ENCODE results near the gene CEP126.
A peak's percentile ranks its signal among the peaks of the same experiment; 100 is the strongest.

CEP126 gene, protein sequence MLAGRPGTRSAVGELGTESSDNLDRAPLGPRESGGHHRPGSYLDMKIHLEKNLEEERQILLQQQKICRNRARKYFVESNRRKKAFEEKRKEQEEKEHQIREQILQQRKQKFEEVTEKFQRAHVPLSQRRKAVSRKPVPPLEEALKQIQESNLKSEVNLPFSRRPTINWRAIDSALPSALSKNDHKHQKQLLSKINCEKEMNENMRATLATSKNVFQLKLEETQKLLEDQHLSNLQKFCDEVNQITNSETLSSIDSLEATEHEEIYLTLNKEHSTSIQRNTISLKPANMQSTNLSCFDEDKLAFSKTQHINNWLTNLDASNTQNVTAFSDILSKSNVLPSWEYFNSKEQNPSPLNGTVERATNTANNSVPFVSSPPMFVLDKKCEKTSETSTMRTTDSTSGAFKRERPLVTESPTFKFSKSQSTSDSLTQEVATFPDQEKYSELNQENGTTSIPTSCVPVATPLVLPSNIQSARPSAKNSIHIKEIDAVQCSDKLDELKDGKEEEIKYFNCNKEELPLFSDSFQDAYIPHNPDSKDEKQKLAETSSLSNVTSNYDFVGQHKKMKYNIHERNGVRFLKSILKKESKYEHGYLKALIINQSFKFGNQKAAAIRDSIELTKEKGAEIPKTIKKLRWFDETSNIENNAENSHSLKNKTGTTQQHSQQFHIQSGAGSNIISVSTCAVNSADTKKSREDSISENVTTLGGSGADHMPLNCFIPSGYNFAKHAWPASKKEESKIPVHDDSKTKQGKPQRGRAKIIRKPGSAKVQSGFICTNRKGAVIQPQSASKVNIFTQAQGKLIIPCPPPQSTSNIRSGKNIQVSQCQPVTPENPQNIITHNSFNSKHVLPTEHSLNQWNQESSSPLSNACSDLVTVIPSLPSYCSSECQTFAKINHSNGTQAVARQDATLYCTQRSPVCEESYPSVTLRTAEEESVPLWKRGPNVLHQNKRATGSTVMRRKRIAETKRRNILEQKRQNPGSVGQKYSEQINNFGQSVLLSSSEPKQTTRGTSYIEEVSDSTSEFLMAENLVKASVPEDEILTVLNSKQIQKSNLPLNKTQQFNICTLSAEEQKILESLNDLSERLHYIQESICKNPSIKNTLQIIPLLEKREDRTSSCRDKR

DNA sequence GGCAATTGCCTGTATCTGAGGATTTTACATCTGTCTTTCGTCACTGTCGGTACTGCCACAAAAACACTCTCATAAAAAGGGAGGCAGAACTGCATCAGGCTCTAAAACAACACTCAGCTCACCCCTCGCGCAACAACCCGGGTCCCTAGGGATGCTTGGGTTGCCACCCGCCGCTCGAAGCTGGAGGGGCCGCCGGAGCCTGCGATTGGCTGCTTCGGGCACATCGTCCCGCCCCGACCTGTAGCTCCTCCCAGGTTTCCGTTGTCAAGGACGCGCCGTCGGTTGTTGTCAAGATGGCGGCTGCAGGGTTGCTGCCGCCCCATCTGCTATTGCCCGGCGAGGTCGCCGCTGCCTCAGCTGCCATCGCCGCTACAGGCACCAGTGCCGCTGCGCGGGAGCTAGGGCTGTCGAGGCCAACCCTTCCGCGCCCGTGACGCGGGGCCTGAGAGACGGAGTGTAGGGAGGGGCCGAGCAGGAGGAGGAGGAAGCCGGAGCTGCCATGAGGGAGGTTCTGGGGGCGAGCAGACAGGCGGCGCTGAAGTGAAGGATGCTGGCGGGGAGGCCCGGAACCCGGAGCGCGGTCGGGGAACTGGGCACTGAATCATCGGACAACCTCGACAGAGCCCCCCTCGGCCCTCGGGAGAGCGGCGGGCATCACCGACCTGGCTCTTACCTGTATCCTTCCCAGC lies at the start of gene CEP126:
Gene CEP126 (plus strand): TSS at position 273 of the 689 bp plus-strand sequence. CDS start 275 bp downstream, at position 548.
- peak; percentile 95 for DNase-seq

DNA sequence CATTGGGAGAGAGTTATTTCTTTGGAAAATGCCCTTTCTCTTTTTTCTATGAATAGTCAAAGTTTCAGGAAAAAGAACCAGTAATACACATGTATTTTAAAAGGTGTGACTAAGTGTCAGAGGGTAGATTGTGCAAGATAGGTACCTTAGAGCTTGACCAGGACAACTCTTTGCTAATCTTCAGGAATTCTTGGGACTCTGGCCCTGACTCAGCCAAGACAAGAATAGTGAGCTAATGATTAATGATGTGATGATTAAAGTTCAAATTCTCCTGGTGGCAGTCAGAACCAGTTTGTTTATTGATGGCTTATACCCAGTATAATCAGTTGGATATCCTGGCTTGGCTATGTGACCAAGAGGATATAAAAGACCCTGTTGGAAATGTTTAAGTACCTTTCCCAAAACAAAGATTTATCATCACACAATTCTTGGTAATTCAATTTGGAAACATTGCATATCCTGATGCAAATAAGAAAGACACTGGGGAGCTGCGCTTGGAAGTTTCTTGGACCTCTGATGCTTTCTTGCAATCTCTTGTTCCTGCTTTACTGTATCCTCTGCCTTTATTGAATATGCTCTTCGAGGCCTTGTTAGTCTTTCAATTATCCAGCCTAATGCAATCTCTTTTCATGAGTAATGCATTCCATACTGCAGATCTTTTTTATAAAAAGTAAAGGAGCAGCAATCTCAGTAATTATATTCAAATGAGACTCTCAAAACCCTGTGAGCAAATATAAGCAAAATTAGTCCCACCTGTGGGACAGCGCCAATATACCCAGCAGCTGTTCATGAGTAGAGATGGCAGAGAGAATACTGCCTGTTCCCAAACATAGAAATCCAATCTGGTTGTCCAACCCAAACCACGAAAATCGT lies 48.0 kb upstream of the CEP126 start:
- DNase-seq: no peak

DNA sequence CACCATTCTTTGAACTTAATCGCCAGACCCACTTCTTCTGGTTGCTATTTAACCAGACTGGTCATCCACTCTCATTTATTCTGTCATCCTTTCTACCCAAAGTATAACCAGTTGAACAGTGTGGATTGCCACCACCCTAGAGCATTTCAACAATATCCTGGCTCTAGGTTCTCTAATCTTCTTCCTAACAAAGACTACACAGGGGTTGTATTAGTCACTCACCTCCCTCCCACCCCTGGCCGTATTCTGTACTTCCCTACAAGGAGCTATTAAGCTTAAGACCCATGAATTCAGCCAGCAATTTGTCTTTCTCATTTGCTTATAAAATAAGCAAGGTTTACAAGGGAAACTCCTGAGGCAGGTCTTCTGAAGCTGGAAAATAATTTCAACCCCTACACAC lies 46.9 kb upstream of the CEP126 start:
- no peak for DNase-seq

DNA sequence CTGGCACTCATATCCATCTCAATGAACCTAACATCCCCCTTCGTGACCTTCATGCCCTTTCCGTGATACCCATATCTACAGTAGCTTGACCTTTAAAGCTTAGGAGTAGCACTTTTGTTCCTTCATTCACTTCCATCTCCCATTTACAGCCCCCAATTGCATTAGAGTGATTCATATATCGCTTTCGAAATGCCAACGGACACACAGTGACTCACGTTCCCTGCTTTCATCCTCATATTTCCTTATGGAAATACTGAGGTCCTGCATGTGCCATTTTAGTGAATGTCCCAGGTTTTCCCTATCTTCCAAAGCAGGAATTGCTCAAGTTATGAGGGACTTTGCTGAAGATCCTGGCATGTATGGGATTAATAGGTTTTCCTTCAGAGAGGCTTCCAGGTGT lies 44.3 kb upstream of the CEP126 start:
- no peak for DNase-seq

DNA sequence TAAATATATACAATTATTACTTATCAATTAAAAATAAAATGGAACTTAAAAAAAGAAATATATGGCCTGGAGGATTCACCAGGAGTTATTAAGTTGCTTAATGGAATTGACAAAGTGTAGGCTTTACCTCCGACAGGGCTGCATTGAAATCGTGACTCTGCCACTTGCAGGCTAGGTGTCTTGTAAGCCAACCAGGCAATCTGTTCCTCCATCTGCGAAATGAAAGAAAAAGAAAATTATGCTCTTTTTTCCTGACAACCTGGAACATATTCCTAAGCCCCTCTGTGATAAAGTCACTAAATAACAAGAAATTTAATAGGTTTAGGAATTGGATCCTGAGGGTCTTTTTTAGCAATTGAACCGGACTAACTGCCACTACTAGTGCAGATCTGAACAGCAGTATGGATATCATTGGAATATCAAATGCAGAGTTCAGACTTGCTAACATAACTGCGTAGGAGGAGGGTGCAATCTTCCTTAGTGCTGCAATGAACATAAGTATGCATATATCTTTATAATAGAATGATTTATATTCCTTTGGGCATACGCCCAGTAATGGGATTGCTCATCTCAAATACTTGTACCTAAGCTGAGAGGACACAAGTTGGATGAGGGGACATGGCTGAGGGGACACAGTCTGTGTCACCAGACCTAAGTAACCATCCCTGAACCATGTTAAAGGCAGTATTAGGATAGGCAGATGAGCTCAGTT lies 42.5 kb upstream of the CEP126 start:
- no peak for DNase-seq

DNA sequence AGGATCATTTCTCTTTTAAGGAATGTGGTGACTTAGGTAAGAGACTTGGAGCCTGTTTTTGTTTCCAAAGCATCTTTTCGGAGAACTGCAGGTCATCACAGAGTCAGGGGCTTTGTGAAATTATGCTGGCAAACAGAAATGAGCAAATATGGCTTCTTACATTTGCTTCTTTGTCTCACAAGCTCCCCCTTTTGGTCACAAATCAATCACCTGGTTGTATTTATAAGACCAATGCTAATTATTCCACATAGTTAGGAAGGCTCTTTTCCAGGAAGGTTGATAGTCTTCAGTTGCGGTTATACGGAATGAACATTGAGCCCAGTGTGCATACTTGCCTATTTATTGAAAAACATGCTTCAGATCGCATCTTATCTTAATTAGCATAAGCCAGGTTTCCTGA lies 34.6 kb upstream of the CEP126 start:
- peak; percentile 71 for DNase-seq

DNA sequence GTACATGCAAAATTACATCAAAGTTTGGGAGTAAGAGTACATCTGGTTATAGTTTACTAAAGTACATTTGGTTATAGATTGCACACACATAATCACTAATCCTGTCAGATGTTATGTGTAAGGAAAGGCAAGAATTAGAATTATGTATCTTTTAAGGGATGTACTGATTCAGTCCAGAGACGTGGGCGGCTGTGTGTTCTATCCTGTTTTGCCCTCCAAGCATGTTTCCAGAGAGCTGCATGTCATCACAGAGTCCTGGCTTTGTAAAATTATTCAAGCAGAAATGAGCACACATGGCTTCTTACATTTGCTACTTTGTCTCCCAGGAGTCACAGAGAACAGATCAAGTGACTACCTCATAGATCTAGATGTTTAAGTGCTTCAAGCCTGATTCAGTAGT lies 33.2 kb upstream of the CEP126 start:
- no peak for DNase-seq

DNA sequence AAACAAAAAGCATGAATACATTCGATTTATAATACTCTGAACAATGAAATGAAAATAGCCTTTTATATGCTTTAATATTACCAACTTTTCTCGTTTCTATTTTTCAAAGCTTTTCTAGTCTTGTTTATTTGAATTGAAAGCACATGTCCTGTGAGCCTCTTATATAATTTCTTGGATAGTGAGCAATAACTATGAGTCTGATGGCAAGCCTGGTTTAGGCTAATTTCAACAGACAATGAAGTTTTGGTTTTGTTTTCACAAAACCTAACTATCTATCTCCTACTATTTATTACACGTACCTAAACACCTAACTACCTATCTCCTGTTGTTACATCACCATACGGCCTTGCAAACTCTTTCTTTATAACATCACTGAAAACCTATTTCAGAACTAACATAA lies 29.2 kb upstream of the CEP126 start:
- no peak for DNase-seq

DNA sequence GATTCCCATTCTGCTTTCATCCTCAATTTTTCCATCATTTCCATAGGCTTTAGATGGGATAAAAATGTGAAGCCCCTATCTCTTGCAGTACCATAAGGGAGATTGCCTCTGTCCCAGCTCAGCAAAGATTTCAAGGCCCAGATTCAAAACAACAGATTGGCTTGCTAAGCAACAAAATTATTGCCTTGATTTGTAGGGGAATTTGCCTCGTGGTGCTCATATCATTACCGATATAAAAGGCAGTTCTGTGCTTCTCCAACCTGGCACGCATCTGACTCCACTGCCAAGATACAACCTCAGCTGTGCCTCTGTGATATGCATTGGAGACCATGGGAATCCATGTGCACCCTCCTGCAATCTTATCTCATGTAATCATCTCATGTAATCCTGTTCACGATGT lies 25.0 kb upstream of the CEP126 start:
- no peak for DNase-seq

DNA sequence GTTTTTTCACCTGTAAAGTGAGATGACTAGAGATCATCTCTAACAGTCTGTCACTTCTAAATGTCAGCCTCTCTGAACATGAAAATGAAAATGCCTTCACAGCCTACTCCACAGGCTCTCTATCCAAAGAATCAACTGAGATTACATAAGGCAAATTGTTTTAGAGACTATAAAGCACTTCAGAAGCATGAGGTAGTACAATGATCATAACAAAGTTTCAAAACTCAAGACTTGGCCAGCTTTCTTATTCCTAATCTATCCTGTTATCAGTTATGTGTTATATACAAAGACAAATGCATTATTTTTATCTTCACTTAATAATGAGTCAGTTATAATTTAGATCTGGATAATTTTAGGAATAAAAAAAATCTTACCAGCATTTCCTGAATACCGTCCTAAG lies 20.3 kb upstream of the CEP126 start:
- DNase-seq: no peak

DNA sequence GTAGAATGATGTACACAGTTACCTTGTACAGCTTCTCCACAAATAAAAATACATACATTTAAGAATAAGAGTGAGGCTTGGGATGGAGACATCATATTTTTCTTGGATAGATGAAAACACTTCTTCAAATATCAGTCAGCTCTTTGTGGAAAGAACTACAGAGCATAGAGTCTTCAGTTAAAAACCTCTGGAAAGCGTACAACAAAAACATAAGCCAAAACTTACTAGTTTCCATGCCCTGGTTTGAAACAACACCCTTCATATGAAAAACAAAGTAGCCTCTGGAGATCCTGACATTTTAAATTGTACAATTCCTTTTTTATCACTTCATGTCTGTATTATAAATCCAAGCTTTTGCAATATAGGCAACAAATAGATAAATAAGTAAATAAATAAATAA lies 7.0 kb upstream of the CEP126 start:
- no peak for DNase-seq

DNA sequence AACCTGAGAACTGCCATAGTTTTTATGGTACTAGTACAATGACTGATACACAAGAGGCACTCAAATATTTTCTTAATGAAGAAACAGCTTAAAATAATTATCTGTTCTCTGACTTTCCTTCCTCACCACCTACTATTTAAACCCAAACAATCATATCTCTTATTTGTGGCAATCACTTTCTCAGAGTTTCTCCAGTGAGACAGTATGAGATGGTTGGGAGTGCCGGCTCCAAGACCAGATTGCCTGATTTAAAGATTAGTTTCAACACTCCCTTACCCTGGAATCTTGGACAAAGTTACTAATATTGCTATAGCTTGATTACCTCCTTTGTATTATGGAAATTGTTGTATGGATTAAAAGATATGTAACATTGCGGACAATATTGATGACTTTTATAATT lies 5.7 kb upstream of the CEP126 start:
- no peak for DNase-seq

DNA sequence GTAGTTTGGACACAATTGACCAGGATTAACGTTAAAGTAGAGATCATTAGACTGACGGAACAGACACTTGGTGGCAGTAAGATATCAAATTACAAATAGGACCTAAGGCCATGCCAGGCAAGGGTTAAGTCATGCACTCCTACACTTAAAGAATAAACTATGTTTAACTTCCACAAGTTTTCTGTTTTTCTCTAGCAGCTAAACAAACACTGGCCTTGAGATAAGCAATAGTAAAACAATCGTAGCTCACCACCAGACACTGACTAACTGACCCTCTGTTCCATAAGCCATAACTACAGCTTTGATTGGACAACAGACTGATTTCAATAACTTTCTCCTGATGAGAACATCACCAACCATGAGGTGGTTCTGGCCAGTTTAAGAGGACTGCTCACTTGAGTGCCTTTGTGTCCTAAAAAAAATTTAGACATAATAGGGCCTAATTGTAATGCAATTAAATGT lies 2.0 kb upstream of the CEP126 start:
- no peak for DNase-seq

DNA sequence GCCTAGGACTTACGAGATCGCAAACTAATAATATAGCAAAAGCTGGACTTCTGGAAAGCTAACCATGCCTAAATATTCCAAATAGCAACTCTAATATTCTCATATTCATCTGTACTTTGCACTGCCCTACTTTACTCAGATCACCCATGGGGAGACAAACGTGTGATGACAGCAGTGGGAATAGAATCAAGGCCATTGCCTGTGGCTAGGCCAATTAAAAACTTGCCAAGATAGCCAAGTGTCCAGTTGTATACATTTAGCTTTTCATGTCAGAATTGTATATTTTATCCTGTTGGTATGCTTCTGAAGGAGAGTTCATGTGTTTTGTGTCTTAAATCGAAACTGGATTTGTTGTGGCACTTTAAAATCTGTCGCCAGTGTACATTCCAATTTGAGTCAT lies 1.2 kb upstream of the CEP126 start:
- DNase-seq: no peak

DNA sequence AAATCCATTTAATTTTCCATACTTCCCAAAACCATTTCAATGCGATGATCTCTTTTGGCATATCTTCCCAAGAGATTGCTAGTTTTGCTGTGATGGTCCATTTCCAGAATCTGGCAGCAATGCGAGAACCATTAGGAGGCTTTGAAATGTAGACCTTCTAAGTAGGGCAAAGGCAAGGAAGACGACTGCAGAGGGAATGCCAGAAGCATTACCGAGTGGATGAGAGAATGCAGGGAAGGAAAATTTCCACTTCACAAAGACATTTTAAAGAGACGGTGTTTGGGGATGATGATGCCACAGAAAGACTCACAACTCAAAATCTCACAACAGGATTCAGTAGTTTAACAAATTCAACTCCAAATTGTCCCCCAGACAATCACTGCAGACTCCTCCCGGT lies 471 bp upstream of the CEP126 start:
- DNase-seq: no peak

DNA sequence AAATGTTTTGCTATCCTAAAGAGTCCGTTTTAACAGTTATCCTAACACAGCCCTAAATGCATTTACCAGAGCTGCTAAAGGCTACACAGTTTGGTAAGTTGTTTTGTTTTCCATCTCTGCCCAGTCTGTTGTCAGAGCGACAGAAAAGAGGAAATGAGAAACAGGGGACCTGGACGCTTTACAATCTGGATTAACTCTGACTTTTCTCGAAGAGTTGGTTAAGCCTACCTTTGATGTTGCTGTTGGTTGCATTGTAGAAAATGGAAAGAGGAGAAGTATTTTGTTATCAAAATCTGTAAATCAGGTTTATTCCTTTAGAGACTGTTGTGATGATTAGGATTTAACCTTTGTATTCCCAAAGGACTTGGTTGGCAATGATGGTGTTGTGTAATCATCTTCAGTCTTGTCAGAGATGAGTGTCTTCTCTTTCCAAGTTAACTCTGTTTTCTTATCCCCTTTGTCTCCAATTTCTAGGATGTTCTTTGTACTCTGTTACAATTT lies 1.0 kb downstream of the CEP126 start:
- peak; percentile 68 for DNase-seq

DNA sequence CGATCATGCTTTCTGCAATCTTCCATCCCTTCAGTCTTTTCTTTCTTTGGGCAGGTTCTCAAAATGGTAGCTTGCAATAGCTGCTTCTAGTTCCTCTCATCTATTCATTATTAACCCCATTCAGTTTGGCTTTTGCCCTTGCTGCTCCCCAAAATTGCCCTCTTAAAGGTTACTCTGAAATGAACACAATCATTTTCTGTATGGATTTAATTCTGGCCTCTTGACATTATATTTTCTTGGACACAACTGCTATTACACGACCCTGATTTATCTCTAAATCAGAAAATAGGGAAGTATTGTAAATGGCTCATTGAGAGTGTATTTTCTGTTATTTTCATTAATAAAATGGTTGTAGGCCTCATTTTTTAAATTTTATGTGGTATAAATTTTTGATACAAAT lies 1.6 kb downstream of the CEP126 start, which contains the start of gene ANGPTL5:
Gene ANGPTL5 (minus strand): TSS at position 101 of the 400 bp plus-strand sequence. CDS start 8,613 bp downstream, outside the sequence.
- DNase-seq: no peak

DNA sequence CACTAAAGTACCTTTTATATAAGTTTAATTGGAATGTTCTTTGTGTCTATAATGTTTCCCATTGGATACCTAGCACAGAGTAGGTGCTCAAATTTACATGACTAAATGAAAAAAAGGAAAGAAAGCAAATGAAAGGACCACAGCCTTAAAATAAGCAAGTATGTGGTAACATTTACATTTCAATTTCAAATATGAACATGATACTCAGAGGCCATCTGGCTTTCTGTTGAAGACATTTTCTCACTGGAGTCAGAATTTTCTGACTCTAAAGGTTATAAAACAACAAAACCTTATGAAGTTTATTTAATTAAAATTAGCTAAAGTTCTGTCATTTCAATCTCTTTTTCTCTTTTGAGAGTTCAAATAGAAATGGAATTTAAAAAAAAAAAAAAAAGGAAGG lies 2.4 kb downstream of the CEP126 start:
- DNase-seq: no peak

DNA sequence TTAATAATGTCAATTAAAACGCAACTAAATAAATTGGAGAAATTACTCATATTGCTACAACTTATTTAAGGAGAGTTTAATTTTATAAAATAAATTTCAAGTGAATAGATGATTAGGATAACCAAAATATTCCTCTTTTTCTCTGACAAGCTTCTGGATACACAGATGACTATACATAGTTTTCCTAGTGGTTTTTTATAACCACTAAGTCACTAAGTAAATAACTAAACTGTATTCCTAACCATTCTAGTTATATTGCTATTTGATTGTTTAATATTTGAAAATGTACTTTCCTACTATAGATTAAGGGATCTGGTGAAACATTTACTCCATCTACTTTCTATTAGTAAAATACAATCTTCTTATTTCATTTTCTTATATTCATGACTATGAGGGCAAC lies 6.2 kb downstream of the CEP126 start:
- DNase-seq: no peak

DNA sequence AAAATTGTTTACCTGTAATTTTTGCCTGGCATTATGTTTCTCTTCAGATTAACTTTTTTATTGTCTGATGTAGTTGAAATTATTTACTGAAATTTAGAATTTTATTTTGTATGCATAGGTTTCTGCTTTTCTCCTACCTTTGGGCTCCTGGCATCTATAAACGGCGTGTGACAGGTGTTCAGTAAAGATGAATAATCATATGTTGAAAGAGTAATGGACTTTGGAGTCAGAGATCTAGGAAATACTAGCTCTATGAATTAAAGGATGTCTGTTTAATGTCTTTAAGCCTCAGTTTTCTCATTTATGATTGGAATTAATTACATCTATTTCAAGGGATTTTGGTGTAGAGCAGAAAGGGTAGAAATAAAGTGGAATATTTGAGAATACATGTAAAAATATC lies 8.7 kb downstream of the CEP126 start:
- no peak for DNase-seq
